ENCODE data around the gene TBL2.

Gene TBL2

DNA sequence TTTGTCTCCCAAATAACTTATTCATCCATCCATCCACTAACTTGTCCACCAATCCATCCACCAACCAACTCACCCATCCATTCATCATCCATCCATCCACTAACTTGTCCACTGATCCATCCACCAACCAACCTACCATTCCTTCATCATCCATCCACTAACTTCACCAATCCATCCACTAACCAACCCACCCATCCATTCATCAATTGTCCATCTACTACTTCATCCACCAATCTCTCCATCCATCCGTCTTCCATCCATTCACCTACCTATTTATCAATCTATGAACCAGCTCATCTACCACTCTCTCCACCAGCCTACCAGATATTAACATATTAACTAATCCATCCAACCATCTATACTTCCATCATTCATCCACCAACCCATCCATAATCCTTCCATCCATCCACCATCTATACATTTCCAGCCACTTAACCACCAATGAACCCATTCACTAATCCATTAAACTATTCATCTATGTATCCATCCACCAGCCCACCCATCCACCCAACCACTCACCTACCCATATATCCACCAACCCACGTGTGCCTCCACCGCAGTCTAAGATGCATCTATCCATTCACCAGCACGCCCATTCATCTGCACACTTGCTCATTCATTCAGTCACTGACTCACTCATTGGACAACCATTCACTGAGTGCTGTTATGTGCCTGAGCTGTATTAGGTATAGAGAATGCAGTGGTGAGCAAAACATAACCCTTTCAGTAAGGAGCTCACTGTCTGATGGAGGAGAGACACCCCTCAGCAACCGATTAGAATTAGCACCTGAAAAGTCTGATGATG lies 19.8 kb upstream of the TBL2 start:
- Histone ChIP-seq H3K4me3 (ENCODE audit: low read depth, low read length) (no peak overlapping the region), H3K27ac (no peak overlapping the region), H3K9me3 (ENCODE audit: severe bottlenecking) (no peaks in the 10 kb centered on the region), H3K36me3 (no peaks in the 10 kb centered on the region; the same call in 1 of the 2 replicates), H3K27me3 (ENCODE audit: insufficient read depth, low read depth, severe bottlenecking) (no peaks in the 10 kb centered on the region)
- no peak for DNase-seq
- no peak for TF ChIP-seq CTCF (IDR thresholded peaks at IDR 0.05; ENCODE audit: low read depth, low read length)

DNA sequence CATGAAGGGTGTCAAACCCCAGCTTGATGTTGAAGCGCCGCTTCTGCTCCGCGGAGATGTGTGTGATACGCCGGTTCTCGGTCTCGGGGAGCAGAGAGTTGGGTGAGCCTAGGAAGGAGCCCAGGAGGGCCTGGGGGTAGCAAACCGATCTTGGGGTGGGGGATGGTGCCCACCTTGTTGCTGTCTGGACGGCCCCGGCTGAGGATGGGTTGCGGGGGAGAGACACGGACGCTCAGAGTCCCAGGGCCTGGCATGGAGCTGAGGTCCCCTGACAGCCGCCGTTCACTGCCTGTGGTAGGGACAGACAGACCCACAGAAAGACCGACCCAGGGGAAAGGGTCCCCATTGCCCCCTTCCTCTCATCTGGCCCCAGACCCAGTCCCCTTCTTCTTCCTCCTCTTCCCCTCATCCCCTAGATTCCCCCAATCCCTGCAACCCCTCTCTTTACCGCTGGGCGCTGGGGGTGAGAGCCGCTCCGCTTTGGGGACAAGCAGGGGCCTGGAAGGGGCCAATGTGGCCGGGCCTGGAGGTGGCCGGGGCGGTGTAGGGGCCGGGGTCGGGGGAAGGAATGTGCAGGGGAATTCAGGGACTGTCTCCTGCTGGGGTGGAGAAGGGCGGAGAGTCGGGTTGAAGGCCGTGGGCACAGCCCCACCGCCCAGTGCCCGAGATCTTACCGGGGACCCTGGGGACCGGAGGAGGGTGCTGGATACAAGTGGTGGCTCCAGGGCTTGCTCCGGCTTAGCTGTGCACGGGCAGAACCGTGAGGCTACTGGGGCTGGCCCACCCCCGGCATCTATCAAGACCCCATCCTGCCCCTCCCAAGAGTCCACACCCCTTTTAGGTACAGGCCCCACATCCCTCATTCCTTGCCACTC lies 18.0 kb upstream of the TBL2 start:
- Histone ChIP-seq H3K27ac (no peak overlapping the region), H3K36me3 (no peaks in the 10 kb centered on the region; the same call in 1 of the 2 replicates), H3K9me3 (ENCODE audit: severe bottlenecking) (no peaks in the 10 kb centered on the region), H3K4me3 (ENCODE audit: low read depth, low read length) (no peak overlapping the region), H3K27me3 (ENCODE audit: insufficient read depth, low read depth, severe bottlenecking) (no peaks in the 10 kb centered on the region)
- TF ChIP-seq CTCF (IDR thresholded peaks at IDR 0.05; ENCODE audit: low read depth, low read length): no peak
- DNase-seq: no peak

DNA sequence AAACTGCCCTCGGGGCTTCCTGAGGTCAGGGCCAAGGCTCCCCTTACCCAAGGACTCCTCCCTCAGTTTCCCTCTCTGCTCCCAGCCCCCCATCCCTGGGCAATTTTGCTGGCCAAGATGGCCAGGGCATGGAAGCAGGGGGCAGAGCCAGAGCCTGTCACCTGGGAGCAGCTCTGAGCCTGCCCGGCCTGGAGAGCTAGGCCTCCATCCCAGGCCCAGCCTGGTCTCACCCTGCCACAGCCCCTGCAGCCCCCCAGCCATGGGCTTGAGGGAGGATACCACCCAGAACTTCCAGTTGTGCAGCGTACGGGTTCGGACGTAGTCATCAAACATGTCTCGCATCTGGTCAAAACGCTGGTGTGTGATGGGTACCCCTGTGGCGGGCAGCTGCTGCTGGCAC lies 17.0 kb upstream of the TBL2 start:
- Histone ChIP-seq H3K27ac (no peak overlapping the region), H3K27me3 (ENCODE audit: insufficient read depth, low read depth, severe bottlenecking) (no peaks in the 10 kb centered on the region), H3K4me3 (ENCODE audit: low read depth, low read length) (no peak overlapping the region), H3K9me3 (ENCODE audit: severe bottlenecking) (no peaks in the 10 kb centered on the region), H3K36me3 (no peaks in the 10 kb centered on the region; the same call in 1 of the 2 replicates)
- DNase-seq: no peak
- no peak for TF ChIP-seq CTCF (IDR thresholded peaks at IDR 0.05; ENCODE audit: low read depth, low read length)

- Histone ChIP-seq H3K36me3 (no peaks in the 10 kb centered on the region; the same call in 1 of the 2 replicates), H3K9me3 (ENCODE audit: severe bottlenecking) (no peaks in the 10 kb centered on the region), H3K27ac (no peak overlapping the region), H3K27me3 (ENCODE audit: insufficient read depth, low read depth, severe bottlenecking) (no peaks in the 10 kb centered on the region), H3K4me3 (ENCODE audit: low read depth, low read length) (no peak overlapping the region)
- TF ChIP-seq CTCF (IDR thresholded peaks at IDR 0.05; ENCODE audit: low read depth, low read length): no peak
- DNase-seq: no peak
These were observed 15.0 kb upstream of the TBL2 start for GRCh38 chr7:73593207-73594045.

DNA sequence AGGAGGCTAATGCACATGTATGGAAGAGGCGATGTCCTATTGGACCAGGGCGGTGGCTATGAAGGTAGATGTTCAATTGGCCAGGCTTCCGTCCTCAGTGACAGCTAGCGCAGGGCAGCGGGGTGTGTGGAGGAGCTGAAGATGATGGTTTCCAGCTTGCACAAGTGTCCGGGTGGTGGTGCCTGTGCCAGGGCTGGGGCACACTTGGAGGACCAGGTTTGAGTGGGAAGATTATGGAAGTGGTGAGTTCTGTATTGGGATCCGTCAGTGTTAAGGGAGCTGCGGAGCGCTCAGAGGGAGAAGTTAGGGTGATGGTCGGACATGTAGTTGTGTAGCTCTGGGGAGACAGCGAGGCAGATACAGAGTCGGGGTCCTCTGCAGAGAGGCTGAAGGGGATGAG lies 8.5 kb upstream of the TBL2 start:
- TF ChIP-seq CTCF (IDR thresholded peaks at IDR 0.05; ENCODE audit: low read depth, low read length): no peak
- no peak for DNase-seq
- H3K27me3 ChIP-seq (ENCODE audit: insufficient read depth, low read depth, severe bottlenecking): no peaks in the 10 kb centered on the region
- H3K27ac ChIP-seq: no peak overlapping the region
- H3K36me3 ChIP-seq: no peaks in the 10 kb centered on the region
- no peaks in the 10 kb centered on the region for H3K9me3 ChIP-seq (ENCODE audit: severe bottlenecking)
- no peak overlapping the region for H3K4me3 ChIP-seq (ENCODE audit: low read depth, low read length)
